ENCODE measurements around the gene ACAP3. TPM values are rescaled to one million over a fixed set of nuclear protein-coding genes. Genes with fewer than 3 reads are reported as not detected.
A peak's percentile ranks its signal among the peaks of the same experiment; 100 is the strongest.

The ACAP3 gene
- polyA plus RNA-seq, 2 of the 4 experiments (the other 2 are of a cell fraction) = 6.6 to 24.2 TPM

DNA sequence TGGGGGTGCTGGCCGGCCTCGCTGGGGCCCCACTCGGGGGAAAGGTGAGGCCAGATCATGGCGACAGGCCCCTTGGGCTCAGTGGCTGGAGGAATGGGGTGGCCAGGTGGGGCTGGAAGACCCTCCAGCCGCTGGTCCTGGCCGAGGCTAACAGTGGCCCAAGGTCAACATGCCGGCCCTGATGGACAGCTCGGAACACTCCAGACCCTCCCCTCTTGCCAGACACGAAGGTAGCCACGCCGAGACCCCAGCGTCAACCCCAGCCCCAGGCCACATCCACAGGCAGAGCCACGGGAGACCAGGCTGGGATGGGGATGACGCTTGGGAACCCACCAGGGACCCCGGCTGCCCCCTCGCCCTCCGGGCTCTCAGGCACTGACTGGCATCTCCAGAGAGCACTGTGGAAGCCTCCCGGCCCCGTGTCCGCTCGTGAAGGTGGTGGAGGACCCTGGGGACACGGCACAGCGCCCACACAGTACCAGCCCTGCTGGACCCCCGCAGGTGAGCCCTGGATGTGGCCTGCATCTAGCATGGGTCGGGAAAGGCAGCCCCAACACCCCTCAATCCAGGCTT lies 60.3 kb downstream of the ACAP3 start:
- no peak for FAIRE-seq
- DNase-seq (ENCODE audit: low read depth in 1 of 2, low spot score in 1 of 2) = no peak
- no peak overlapping the region for H3K4me2 ChIP-seq
- 86% methylated on average over 4 of the region's 25 CpGs for WGBS (ENCODE audit: missing lambda C conversion rate)
- no peak overlapping the region for H3K4me3 ChIP-seq
- TF ChIP-seq, protein P1, sequence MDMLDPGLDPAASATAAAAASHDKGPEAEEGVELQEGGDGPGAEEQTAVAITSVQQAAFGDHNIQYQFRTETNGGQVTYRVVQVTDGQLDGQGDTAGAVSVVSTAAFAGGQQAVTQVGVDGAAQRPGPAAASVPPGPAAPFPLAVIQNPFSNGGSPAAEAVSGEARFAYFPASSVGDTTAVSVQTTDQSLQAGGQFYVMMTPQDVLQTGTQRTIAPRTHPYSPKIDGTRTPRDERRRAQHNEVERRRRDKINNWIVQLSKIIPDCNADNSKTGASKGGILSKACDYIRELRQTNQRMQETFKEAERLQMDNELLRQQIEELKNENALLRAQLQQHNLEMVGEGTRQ (IDR thresholded peaks at IDR 0.05) = no peak
- TF ChIP-seq MYC (IDR thresholded peaks at IDR 0.05; ENCODE audit: borderline replicate concordance, low read length) = no peak
- POLR2A ChIA-PET = no interaction called here
- CTCF ChIA-PET = no interaction called here
- no peaks in the 10 kb centered on the region for H3K9me3 ChIP-seq
- H3K27ac ChIP-seq = no peak overlapping the region
- no peak for ATAC-seq
- 0 out of 3 replicates have a peak, but pooled peaks cover 10% of the 10 kb centered on the region for H3K4me1 ChIP-seq

DNA sequence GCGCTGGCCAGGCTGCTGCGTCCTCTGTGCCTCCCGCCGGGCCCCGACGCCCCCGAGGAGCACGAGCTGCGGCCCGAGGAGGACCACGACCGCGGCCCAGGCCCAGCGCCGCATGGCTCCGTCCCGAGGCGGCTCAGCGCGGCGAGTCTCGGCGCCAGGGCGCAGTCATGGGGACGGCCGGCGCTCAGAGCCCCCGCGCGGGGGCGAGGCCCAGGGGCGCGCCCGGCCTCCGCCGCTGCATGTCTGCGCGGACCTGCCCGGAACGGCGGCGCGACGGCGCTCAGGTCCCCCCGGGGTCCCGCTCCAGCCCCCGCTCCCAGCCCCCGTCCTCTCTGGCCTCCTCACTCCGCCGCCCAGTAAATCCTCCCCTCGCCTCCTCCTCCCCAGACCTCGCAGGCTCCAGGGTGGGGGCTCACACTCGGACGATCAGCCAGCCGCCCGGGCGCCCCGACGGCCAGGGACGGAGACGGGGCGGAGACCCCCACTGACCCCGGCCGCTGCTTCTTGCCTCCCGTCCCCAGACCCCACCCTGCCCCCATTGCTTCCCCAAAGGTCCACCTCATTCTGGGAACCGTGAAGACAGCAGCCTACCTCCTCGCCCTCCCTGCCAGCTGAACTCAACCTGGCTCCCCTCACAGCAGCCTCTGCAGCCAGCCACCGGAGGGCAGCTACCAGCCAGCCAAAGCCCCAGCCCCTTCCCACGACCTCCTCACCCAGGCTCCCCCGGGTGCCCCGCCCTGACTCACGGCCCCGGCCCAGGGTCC lies 61.0 kb downstream of the ACAP3 start, which contains the start of gene C1QTNF12:
C1QTNF12 (minus strand) TSS at position 146 of the 764 bp plus-strand sequence; CDS start at position 114, 32 bp downstream.
- no peak for FAIRE-seq
- ChIA-PET CTCF (no interaction called here), POLR2A (interaction anchor here (0.6 kb wide), 1 partner anchor 10 kb away, joined by 4 read pairs; no protein-coding TSS in a partner anchor)
- H3K27ac ChIP-seq = peak within 1 kb of the TSS in 1 of 2 experiments; percentile 52; a peak in 1 of 6 replicates
- WGBS (ENCODE audit: missing lambda C conversion rate) = 89% methylated on average over 50 of the region's 74 CpGs
- no peak within 1 kb of the TSS for H3K4me3 ChIP-seq
- H3K4me2 ChIP-seq = no peak within 1 kb of the TSS
- peak in 1 of 2 experiments; percentile 32; a peak in 2 of 6 replicates for ATAC-seq
- 0 out of 3 replicates have a peak, but pooled peaks cover 10% of the 10 kb centered on the region for H3K4me1 ChIP-seq
- no peak for DNase-seq (ENCODE audit: low read depth in 1 of 2, low spot score in 1 of 2)
- no peaks in the 10 kb centered on the region for H3K9me3 ChIP-seq
- TF ChIP-seq CBX2 (IDR thresholded peaks at IDR 0.05; ENCODE audit: borderline replicate concordance, low read depth) = no peak
- no peak for TF ChIP-seq ZSCAN20 (CRISPR knock-in tag; IDR thresholded peaks at IDR 0.05)
- no peak for TF ChIP-seq NFE2L2 (conservative IDR thresholded peaks at IDR 0.05; ENCODE audit: low read length)
- no peak for TF ChIP-seq NPAS2 (CRISPR knock-in tag; IDR thresholded peaks at IDR 0.05; ENCODE audit: borderline replicate concordance)
- TF ChIP-seq, protein P2, sequence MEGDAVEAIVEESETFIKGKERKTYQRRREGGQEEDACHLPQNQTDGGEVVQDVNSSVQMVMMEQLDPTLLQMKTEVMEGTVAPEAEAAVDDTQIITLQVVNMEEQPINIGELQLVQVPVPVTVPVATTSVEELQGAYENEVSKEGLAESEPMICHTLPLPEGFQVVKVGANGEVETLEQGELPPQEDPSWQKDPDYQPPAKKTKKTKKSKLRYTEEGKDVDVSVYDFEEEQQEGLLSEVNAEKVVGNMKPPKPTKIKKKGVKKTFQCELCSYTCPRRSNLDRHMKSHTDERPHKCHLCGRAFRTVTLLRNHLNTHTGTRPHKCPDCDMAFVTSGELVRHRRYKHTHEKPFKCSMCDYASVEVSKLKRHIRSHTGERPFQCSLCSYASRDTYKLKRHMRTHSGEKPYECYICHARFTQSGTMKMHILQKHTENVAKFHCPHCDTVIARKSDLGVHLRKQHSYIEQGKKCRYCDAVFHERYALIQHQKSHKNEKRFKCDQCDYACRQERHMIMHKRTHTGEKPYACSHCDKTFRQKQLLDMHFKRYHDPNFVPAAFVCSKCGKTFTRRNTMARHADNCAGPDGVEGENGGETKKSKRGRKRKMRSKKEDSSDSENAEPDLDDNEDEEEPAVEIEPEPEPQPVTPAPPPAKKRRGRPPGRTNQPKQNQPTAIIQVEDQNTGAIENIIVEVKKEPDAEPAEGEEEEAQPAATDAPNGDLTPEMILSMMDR (IDR thresholded peaks at IDR 0.05) = no peak
- TF ChIP-seq, protein P3, sequence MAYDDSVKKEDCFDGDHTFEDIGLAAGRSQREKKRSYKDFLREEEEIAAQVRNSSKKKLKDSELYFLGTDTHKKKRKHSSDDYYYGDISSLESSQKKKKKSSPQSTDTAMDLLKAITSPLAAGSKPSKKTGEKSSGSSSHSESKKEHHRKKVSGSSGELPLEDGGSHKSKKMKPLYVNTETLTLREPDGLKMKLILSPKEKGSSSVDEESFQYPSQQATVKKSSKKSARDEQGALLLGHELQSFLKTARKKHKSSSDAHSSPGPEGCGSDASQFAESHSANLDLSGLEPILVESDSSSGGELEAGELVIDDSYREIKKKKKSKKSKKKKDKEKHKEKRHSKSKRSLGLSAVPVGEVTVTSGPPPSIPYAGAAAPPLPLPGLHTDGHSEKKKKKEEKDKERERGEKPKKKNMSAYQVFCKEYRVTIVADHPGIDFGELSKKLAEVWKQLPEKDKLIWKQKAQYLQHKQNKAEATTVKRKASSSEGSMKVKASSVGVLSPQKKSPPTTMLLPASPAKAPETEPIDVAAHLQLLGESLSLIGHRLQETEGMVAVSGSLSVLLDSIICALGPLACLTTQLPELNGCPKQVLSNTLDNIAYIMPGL (CRISPR knock-in tag; IDR thresholded peaks at IDR 0.05; ENCODE audit: borderline replicate concordance) = no peak
- TF ChIP-seq PHF8 (IDR thresholded peaks at IDR 0.05; ENCODE audit: borderline replicate concordance, low read depth) = no peak
- no peak for TF ChIP-seq NR3C1 (IDR thresholded peaks at IDR 0.05)
- no peak for TF ChIP-seq MAZ (IDR thresholded peaks at IDR 0.05; ENCODE audit: borderline replicate concordance, low read depth, low read length)
- no peak for TF ChIP-seq FOXS1 (CRISPR knock-in tag; IDR thresholded peaks at IDR 0.05)
- no peak for TF ChIP-seq KDM1A (IDR thresholded peaks at IDR 0.05; ENCODE audit: low read depth)
- no peak for TF ChIP-seq CHD4 (IDR thresholded peaks at IDR 0.05; ENCODE audit: borderline replicate concordance)
- TF ChIP-seq, protein P4, sequence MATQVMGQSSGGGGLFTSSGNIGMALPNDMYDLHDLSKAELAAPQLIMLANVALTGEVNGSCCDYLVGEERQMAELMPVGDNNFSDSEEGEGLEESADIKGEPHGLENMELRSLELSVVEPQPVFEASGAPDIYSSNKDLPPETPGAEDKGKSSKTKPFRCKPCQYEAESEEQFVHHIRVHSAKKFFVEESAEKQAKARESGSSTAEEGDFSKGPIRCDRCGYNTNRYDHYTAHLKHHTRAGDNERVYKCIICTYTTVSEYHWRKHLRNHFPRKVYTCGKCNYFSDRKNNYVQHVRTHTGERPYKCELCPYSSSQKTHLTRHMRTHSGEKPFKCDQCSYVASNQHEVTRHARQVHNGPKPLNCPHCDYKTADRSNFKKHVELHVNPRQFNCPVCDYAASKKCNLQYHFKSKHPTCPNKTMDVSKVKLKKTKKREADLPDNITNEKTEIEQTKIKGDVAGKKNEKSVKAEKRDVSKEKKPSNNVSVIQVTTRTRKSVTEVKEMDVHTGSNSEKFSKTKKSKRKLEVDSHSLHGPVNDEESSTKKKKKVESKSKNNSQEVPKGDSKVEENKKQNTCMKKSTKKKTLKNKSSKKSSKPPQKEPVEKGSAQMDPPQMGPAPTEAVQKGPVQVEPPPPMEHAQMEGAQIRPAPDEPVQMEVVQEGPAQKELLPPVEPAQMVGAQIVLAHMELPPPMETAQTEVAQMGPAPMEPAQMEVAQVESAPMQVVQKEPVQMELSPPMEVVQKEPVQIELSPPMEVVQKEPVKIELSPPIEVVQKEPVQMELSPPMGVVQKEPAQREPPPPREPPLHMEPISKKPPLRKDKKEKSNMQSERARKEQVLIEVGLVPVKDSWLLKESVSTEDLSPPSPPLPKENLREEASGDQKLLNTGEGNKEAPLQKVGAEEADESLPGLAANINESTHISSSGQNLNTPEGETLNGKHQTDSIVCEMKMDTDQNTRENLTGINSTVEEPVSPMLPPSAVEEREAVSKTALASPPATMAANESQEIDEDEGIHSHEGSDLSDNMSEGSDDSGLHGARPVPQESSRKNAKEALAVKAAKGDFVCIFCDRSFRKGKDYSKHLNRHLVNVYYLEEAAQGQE (IDR thresholded peaks at IDR 0.05) = no peak
- TF ChIP-seq RARB (CRISPR knock-in tag; IDR thresholded peaks at IDR 0.05) = no peak
- TF ChIP-seq BHLHE40 (IDR thresholded peaks at IDR 0.05; ENCODE audit: low read depth, low read length) = no peak
- TF ChIP-seq, protein P5, sequence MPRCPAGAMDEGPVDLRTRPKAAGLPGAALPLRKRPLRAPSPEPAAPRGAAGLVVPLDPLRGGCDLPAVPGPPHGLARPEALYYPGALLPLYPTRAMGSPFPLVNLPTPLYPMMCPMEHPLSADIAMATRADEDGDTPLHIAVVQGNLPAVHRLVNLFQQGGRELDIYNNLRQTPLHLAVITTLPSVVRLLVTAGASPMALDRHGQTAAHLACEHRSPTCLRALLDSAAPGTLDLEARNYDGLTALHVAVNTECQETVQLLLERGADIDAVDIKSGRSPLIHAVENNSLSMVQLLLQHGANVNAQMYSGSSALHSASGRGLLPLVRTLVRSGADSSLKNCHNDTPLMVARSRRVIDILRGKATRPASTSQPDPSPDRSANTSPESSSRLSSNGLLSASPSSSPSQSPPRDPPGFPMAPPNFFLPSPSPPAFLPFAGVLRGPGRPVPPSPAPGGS (IDR thresholded peaks at IDR 0.05) = no peak
